GM19043 (cell line): ENCODE measurements around the gene ARHGEF6.

ENCODE experiments used
- ATAC-seq: cut with Tn5 transposase; IDR thresholded peaks from one replicate; pipeline ENCODE4 v1.9.1; 2021; ENCODE audit warnings: low read depth; ENCODE audit not compliant: unreplicated experiment

The ARHGEF6 gene

GRCh38 chrX:136656361-136656964 lies 124.3 kb downstream of the ARHGEF6 start:
- ATAC-seq: no peak

GRCh38 chrX:136652822-136653723 lies 127.7 kb downstream of the ARHGEF6 start:
- no peak for ATAC-seq

- no peak for ATAC-seq
Observed at GRCh38 chrX:136650811-136651210, 129.9 kb downstream of the ARHGEF6 start.

- ATAC-seq: no peak
Observed at GRCh38 chrX:136647677-136648360, 132.9 kb downstream of the ARHGEF6 start, which contains the start of gene CD40LG. Gene CD40LG (plus strand): TSS chrX:136648158. CDS start chrX:136648249, 91 bp downstream.

GRCh38 chrX:136646602-136647239 lies 134.0 kb downstream of the ARHGEF6 start:
- no peak for ATAC-seq

GRCh38 chrX:136643243-136643642 lies 137.5 kb downstream of the ARHGEF6 start:
- ATAC-seq: no peak

- no peak for ATAC-seq
Observed at GRCh38 chrX:136639506-136640176, 141.1 kb downstream of the ARHGEF6 start.

GRCh38 chrX:136636121-136636520 lies 144.6 kb downstream of the ARHGEF6 start:
- ATAC-seq: no peak

- peak; percentile 81 for ATAC-seq
Observed at GRCh38 chrX:136635235-136635634, 145.5 kb downstream of the ARHGEF6 start.

- ATAC-seq: no peak
Observed at GRCh38 chrX:136630881-136631280, 149.9 kb downstream of the ARHGEF6 start.

- ATAC-seq: no peak
Observed at GRCh38 chrX:136629084-136629750, 151.5 kb downstream of the ARHGEF6 start.

GRCh38 chrX:136627409-136627808 lies 153.3 kb downstream of the ARHGEF6 start:
- no peak for ATAC-seq

- ATAC-seq: no peak
Observed at GRCh38 chrX:136626891-136627290, 153.8 kb downstream of the ARHGEF6 start.

GRCh38 chrX:136626237-136626636 lies 154.5 kb downstream of the ARHGEF6 start:
- no peak for ATAC-seq

- ATAC-seq: no peak
Observed at GRCh38 chrX:136625246-136625645, 155.5 kb downstream of the ARHGEF6 start.

- ATAC-seq: no peak
Observed at GRCh38 chrX:136623396-136623795, 157.3 kb downstream of the ARHGEF6 start.

- no peak for ATAC-seq
Observed at GRCh38 chrX:136622568-136622967, 158.2 kb downstream of the ARHGEF6 start.

GRCh38 chrX:136620780-136621179 lies 160.0 kb downstream of the ARHGEF6 start:
- no peak for ATAC-seq

GRCh38 chrX:136619899-136620505 lies 160.7 kb downstream of the ARHGEF6 start:
- no peak for ATAC-seq
